GM19467 (cell line): ENCODE results near the gene ZNF577.
"Not testable (repeated sequence)": the region's sequence is repeated elsewhere in the genome, so short reads cannot be mapped to it uniquely, and the experiment has no call there.

Source experiments
- ATAC-seq: cut with Tn5 transposase; IDR thresholded peaks from one replicate; pipeline ENCODE4 v1.9.1; 2021; ENCODE audit warnings: mild to moderate bottlenecking, moderate library complexity; ENCODE audit not compliant: unreplicated experiment

The ZNF577 gene

GRCh38 chr19:51887522-51888498, at the start of gene ZNF577:
TSS of gene ZNF577 (minus strand) at chr19:51887951. CDS start at chr19:51880382, 7,569 bp downstream.
- no peak for ATAC-seq

GRCh38 chr19:51931921-51932320, 44.2 kb upstream of the ZNF577 start:
- ATAC-seq = no peak

- ATAC-seq = no peak
Measured at GRCh38 chr19:51927859-51928258, 40.1 kb upstream of the ZNF577 start.

GRCh38 chr19:51926784-51927741, 39.3 kb upstream of the ZNF577 start, which contains the start of gene ZNF613:
TSS of gene ZNF613 (plus strand) at chr19:51927472. CDS start at chr19:51936221, 8,749 bp downstream.
- peak; percentile 85 for ATAC-seq

GRCh38 chr19:51926426-51926783, 38.7 kb upstream of the ZNF577 start:
- no peak for ATAC-seq

- ATAC-seq = no peak
Measured at GRCh38 chr19:51921949-51922348, 34.2 kb upstream of the ZNF577 start.

- no peak for ATAC-seq
Measured at GRCh38 chr19:51919606-51920005, 31.9 kb upstream of the ZNF577 start.

GRCh38 chr19:51916167-51916566, 28.4 kb upstream of the ZNF577 start:
- ATAC-seq = no peak

GRCh38 chr19:51915324-51915867, 27.6 kb upstream of the ZNF577 start:
- no peak for ATAC-seq

GRCh38 chr19:51907981-51908380, 20.2 kb upstream of the ZNF577 start:
- not testable (repeated sequence) for ATAC-seq

GRCh38 chr19:51906108-51906507, 18.4 kb upstream of the ZNF577 start:
- not testable (repeated sequence) for ATAC-seq

GRCh38 chr19:51905639-51906038, 17.9 kb upstream of the ZNF577 start:
- not testable (repeated sequence) for ATAC-seq

GRCh38 chr19:51905206-51905605, 17.5 kb upstream of the ZNF577 start:
- no peak for ATAC-seq

- ATAC-seq = peak; percentile 63
Measured at GRCh38 chr19:51904331-51905165, 16.8 kb upstream of the ZNF577 start, which contains the start of gene ZNF649. TSS of gene ZNF649 (minus strand) at chr19:51905017. CDS start at chr19:51900107, 4,910 bp downstream.

- no peak for ATAC-seq
Measured at GRCh38 chr19:51903192-51903591, 15.4 kb upstream of the ZNF577 start.

- ATAC-seq = no peak
Measured at GRCh38 chr19:51901860-51902259, 14.1 kb upstream of the ZNF577 start.

GRCh38 chr19:51891193-51891747, 3.5 kb upstream of the ZNF577 start:
- no peak for ATAC-seq

GRCh38 chr19:51889934-51890333, 2.2 kb upstream of the ZNF577 start:
- ATAC-seq = no peak

GRCh38 chr19:51884713-51885112, 3.0 kb downstream of the ZNF577 start:
- ATAC-seq = no peak

- ATAC-seq = no peak
Measured at GRCh38 chr19:51882518-51882917, 5.2 kb downstream of the ZNF577 start.
